SK-N-MC (cell line): ENCODE data around the gene FADS6.

ENCODE experiments used
- DNase-seq: peaks from one replicate; pipeline ENCODE4 v3.0.0-alpha.2; 2011; ENCODE audit warnings: low read depth, low spot score
- H3K27ac ChIP-seq: fragments of 200-600 bp; sonication (generic); 2 replicates; pipeline ENCODE4 v1.5.1; 2016; ENCODE audit warnings: mixed run types
- H3K36me3 ChIP-seq: fragments of 200-600 bp; sonication (generic); 2 replicates; pipeline ENCODE4 v1.6.1; 2017; ENCODE audit warnings: antibody characterized with exemption, low read length, mixed read lengths; ENCODE audit not compliant: insufficient read depth
- H3K4me3 ChIP-seq: fragments of 200-600 bp; sonication (generic); 2 replicates; pipeline ENCODE4 v1.5.1; 2016
- H3K9ac ChIP-seq: fragments of 200-600 bp; sonication (generic); 2 replicates; pipeline ENCODE4 v1.8.0; 2017; ENCODE audit warnings: mixed run types, mixed read lengths; ENCODE audit not compliant: insufficient read length
- H3K9me3 ChIP-seq: fragments of 200-600 bp; sonication (generic); 2 replicates; pipeline ENCODE4 v1.6.1; 2017; ENCODE audit warnings: low read depth, mild to moderate bottlenecking, antibody characterized with exemption, low read length, moderate library complexity, mixed read lengths
- EZH2 ChIP-seq: fragments of 200-600 bp; sonication (generic); IDR thresholded peaks from one replicate; pipeline ENCODE4 v1.6.1; 2017; ENCODE audit warnings: antibody characterized with exemption
- FOXP2 ChIP-seq: optimal IDR thresholded peaks from 2 replicates; pipeline ENCODE3; 2011; ENCODE audit warnings: mild to moderate bottlenecking, moderate library complexity; ENCODE audit not compliant: insufficient read depth; ENCODE audit errors: extremely low read length, control extremely low read depth
- POLR2AphosphoS5 ChIP-seq: IDR thresholded peaks from 2 replicates; pipeline ENCODE4 v1.6.1; 2012; ENCODE audit warnings: mild to moderate bottlenecking, low read depth, low read length, borderline replicate concordance

Gene FADS6

GRCh38 chr17:74843352-74843627 lies 50.1 kb downstream of the FADS6 start:
- no peak for TF ChIP-seq FOXP2
- TF ChIP-seq EZH2 = no peak
- TF ChIP-seq POLR2AphosphoS5 = no peak
- Histone ChIP-seq H3K36me3 (no peaks in the 10 kb centered on the region), H3K9ac (no peak overlapping the region), H3K9me3 (no peaks in the 10 kb centered on the region), H3K27ac (no peak overlapping the region), H3K4me3 (no peak overlapping the region)
- DNase-seq = no peak

- Histone ChIP-seq H3K27ac (no peak overlapping the region), H3K4me3 (peak overlapping the region; percentile 64), H3K36me3 (no peaks in the 10 kb centered on the region), H3K9ac (no peak overlapping the region), H3K9me3 (no peaks in the 10 kb centered on the region)
- TF ChIP-seq EZH2 (no peak), POLR2AphosphoS5 (no peak), FOXP2 (no peak)
- no peak for DNase-seq
Measured at GRCh38 chr17:74842599-74843351, 50.7 kb downstream of the FADS6 start.

- no peaks in the 10 kb centered on the region for H3K9me3 ChIP-seq
- no peak for DNase-seq
- no peak for TF ChIP-seq POLR2AphosphoS5
- no peak for TF ChIP-seq EZH2
- no peak for TF ChIP-seq FOXP2
- peak overlapping the region; percentile 64 for H3K4me3 ChIP-seq
- H3K27ac ChIP-seq = no peak overlapping the region
- no peaks in the 10 kb centered on the region for H3K36me3 ChIP-seq
- no peak overlapping the region for H3K9ac ChIP-seq
Measured at GRCh38 chr17:74842146-74842598, 51.3 kb downstream of the FADS6 start.

GRCh38 chr17:74840989-74841666 lies 52.3 kb downstream of the FADS6 start:
- Histone ChIP-seq H3K9me3 (no peaks in the 10 kb centered on the region), H3K36me3 (no peaks in the 10 kb centered on the region), H3K4me3 (no peak overlapping the region), H3K27ac (no peak overlapping the region), H3K9ac (peak overlapping the region; percentile 11)
- no peak for TF ChIP-seq FOXP2
- TF ChIP-seq POLR2AphosphoS5 = no peak
- no peak for DNase-seq

GRCh38 chr17:74839990-74840852 lies 53.2 kb downstream of the FADS6 start:
- Histone ChIP-seq H3K36me3 (no peaks in the 10 kb centered on the region), H3K27ac (no peak overlapping the region), H3K9me3 (no peaks in the 10 kb centered on the region), H3K9ac (no peak overlapping the region), H3K4me3 (no peak overlapping the region)
- TF ChIP-seq FOXP2 = no peak
- TF ChIP-seq EZH2 = no peak
- TF ChIP-seq POLR2AphosphoS5 = no peak
- DNase-seq = no peak

- DNase-seq = no peak
- Histone ChIP-seq H3K36me3 (no peaks in the 10 kb centered on the region), H3K9ac (no peak overlapping the region), H3K9me3 (no peaks in the 10 kb centered on the region), H3K4me3 (no peak overlapping the region), H3K27ac (no peak overlapping the region)
- TF ChIP-seq EZH2 = no peak
- no peak for TF ChIP-seq POLR2AphosphoS5
- no peak for TF ChIP-seq FOXP2
Measured at GRCh38 chr17:74838274-74838673, 55.2 kb downstream of the FADS6 start.

GRCh38 chr17:74836691-74837467 lies 56.6 kb downstream of the FADS6 start:
- Histone ChIP-seq H3K9ac (no peak overlapping the region), H3K36me3 (no peaks in the 10 kb centered on the region), H3K4me3 (no peak overlapping the region), H3K27ac (no peak overlapping the region), H3K9me3 (no peaks in the 10 kb centered on the region)
- TF ChIP-seq FOXP2 (no peak), POLR2AphosphoS5 (no peak), EZH2 (no peak)
- DNase-seq = no peak
